Measurements from ENCODE around the gene LYRM1. TPM values are rescaled to one million over a fixed set of nuclear protein-coding genes. Genes with fewer than 3 reads are reported as not detected.

The LYRM1 gene
- total and polyA plus RNA-seq, 2 of the 8 experiments (the other 6 are each of a cell fraction or from before 2014, with no cell fraction given), result 11.6 to 13.4 TPM

DNA sequence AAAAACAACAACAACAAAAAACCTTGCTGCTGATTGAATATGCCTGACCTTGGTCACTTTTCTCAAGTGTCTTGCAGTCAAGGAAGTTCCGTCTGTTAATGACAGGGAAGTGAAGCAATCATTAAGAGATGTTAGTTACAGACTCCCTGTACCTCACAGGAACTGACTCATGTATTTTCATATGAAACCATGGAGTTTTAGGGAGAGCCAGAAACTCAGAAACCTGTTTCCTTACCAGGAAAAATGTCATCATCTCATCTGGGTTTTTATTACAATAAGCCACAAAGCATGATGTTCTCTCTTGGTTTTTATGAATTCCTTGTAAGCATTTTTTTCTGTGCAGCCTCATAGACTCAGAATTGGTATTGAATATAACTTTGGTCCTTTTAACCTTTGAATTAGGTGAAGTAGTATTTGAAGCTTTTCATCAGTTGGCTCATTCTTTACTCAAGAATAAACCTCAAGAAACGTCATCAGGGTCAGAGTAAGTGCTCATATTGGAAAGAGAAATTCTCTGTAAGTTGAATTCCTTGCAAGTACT is 10.3 kb downstream of the LYRM1 start:
- Histone ChIP-seq H3K18ac (ENCODE audit: extremely low read depth, low read length) (no peak overlapping the region), H2BK120ac (replicated peaks; ENCODE audit: low read depth, low read length) (no peak overlapping the region), H3K14ac (ENCODE audit: insufficient read length) (no peak overlapping the region), H3K36me3 (ENCODE audit: control insufficient read depth in 2 of 4, insufficient read depth in 4 of 4, low read length in 3 of 4) (no peaks in the 10 kb centered on the region), H2BK12ac (ENCODE audit: low read depth, low read length) (no peak overlapping the region), H4K8ac (ENCODE audit: extremely low read depth, insufficient read depth, low read length) (no peak overlapping the region), H2AFZ (ENCODE audit: low read length) (no peak overlapping the region), H2BK15ac (ENCODE audit: low read length) (no peak overlapping the region), H4K20me1 (replicated peaks in 1 of 2; ENCODE audit: control insufficient read depth in 1 of 2, insufficient read depth in 2 of 2, low read length in 2 of 2) (no peaks in the 10 kb centered on the region), H3K23me2 (ENCODE audit: low read depth, low read length) (no peaks in the 10 kb centered on the region), H3K4me3 (ENCODE audit: extremely low read depth in 1 of 4, insufficient read depth in 2 of 4, low read depth in 3 of 4, low read length in 4 of 4) (no peak overlapping the region), H3K4me1 (replicated peaks in 1 of 4; ENCODE audit: control insufficient read depth in 3 of 4, insufficient read depth in 4 of 4, low read length in 3 of 4) (no peaks in the 10 kb centered on the region), H3K27ac (ENCODE audit: low read depth, low read length) (no peak overlapping the region), H2AK5ac (ENCODE audit: low read depth, low read length) (no peak overlapping the region), H3K4ac (replicated peaks; ENCODE audit: insufficient read length, low read depth, low read length) (no peak overlapping the region), H2BK20ac (ENCODE audit: low read length) (no peak overlapping the region), H3K4me2 (ENCODE audit: insufficient read depth in 1 of 2, low read depth in 2 of 2, low read length in 2 of 2) (no peak overlapping the region), H3K9ac (replicated peaks in 1 of 4; ENCODE audit: extremely low read depth in 1 of 4, low read depth in 3 of 4, low read length in 3 of 4) (no peak overlapping the region), H3K23ac (ENCODE audit: insufficient read length) (no peak overlapping the region), H3K79me2 (ENCODE audit: control insufficient read depth in 1 of 2, insufficient read depth in 2 of 2, low read length in 2 of 2) (no peaks in the 10 kb centered on the region), H3K9me3 (ENCODE audit: insufficient read depth in 2 of 2, low read depth in 1 of 2, low read length in 1 of 2) (no peaks in the 10 kb centered on the region), H3K27me3 (replicated peaks in 1 of 4; ENCODE audit: control insufficient read depth in 3 of 4, extremely low read depth in 1 of 4, insufficient read depth in 3 of 4, low read length in 3 of 4) (no peaks in the 10 kb centered on the region; a peak in 1 of 7 replicates), H3K56ac (replicated peaks; ENCODE audit: insufficient read length, low read depth, low read length) (no peak overlapping the region), H4K5ac (ENCODE audit: insufficient read length, low read depth, low read length) (no peak overlapping the region), H2BK5ac (ENCODE audit: low read depth, low read length) (no peak overlapping the region), H4K91ac (replicated peaks; ENCODE audit: insufficient read length, low read length) (no peak overlapping the region), H3K79me1 (ENCODE audit: low read depth, low read length) (no peaks in the 10 kb centered on the region)
- FAIRE-seq, result no peak
- 83% methylated on average over 2 of the region's 2 CpGs; no CpG with 5 or more reads in 1 of the 2 experiments for WGBS, 2 experiments (ENCODE audit: extremely low coverage in 1 of 2, insufficient coverage in 1 of 2, insufficient read length in 1 of 2, insufficient replicate concordance in 2 of 2, low coverage in 1 of 2, low lambda C conversion rate in 2 of 2, missing lambda C conversion rate in 1 of 2)
- CTCF ChIA-PET (ENCODE audit: partially characterized antibody), result interaction anchor here (0.6 to 1.1 kb wide), 2 partner anchors 61 to 278 kb away, joined by 3 to 4 read pairs; no protein-coding TSS in a partner anchor
- POLR2A ChIA-PET (ENCODE audit: partially characterized antibody), result interaction anchor here (1.4 kb wide), 1 partner anchor 10 kb away, joined by 3 read pairs; no protein-coding TSS in a partner anchor
- TF ChIP-seq TCF12 (IDR thresholded peaks at IDR 0.05; ENCODE audit: low read depth, low read length) (no peak), CBX5 (IDR thresholded peaks at IDR 0.05; ENCODE audit: low read depth, low read length) (no peak), SP2 (IDR thresholded peaks at IDR 0.05; ENCODE audit: low read length) (no peak), RFX5 (IDR thresholded peaks at IDR 0.05; ENCODE audit: borderline replicate concordance, low read depth, low read length) (no peak), CREB1 (IDR thresholded peaks at IDR 0.05) (no peak), HDAC2 (IDR thresholded peaks at IDR 0.05; ENCODE audit: borderline replicate concordance in 1 of 2, low read depth in 2 of 2, low read length in 2 of 2) (no peak), ZNF274 (IDR thresholded peaks at IDR 0.05; ENCODE audit: borderline replicate concordance, extremely low read depth, low read length) (no peak), BRCA1 (IDR thresholded peaks at IDR 0.05; ENCODE audit: low read depth, low read length) (no peak), JUN (IDR thresholded peaks at IDR 0.05; ENCODE audit: low read depth, low read length) (no peak), CHD1 (IDR thresholded peaks at IDR 0.05; ENCODE audit: low read depth, low read length) (no peak), RBBP5 (IDR thresholded peaks at IDR 0.05; ENCODE audit: borderline replicate concordance, low read depth, low read length) (no peak), HDAC6 (IDR thresholded peaks at IDR 0.05; ENCODE audit: low read depth, low read length) (no peak)
- TF ChIP-seq, protein P1, sequence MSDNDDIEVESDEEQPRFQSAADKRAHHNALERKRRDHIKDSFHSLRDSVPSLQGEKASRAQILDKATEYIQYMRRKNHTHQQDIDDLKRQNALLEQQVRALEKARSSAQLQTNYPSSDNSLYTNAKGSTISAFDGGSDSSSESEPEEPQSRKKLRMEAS (IDR thresholded peaks at IDR 0.05), result no peak
- no peak for DNase-seq (ENCODE audit: low read depth in 1 of 2, low spot score in 2 of 2)
